Measurements from ENCODE around the gene DNAH10.

DNAH10 gene

GRCh38 chr12:123839826-123840225, 77.7 kb downstream of the DNAH10 start:
- H3K27ac ChIP-seq = no peak overlapping the region
- no peak for DNase-seq (ENCODE audit: low spot score)
- no peak for TF ChIP-seq CTCF (IDR thresholded peaks at IDR 0.05)
- H3K4me3 ChIP-seq = no peak overlapping the region

GRCh38 chr12:123840765-123841425, 78.8 kb downstream of the DNAH10 start:
- DNase-seq (ENCODE audit: low spot score) = no peak
- no peak overlapping the region for H3K4me3 ChIP-seq
- no peak overlapping the region for H3K27ac ChIP-seq
- no peak for TF ChIP-seq CTCF (IDR thresholded peaks at IDR 0.05)

GRCh38 chr12:123843912-123844748, 82.0 kb downstream of the DNAH10 start:
- no peak overlapping the region for H3K4me3 ChIP-seq
- no peak for DNase-seq (ENCODE audit: low spot score)
- TF ChIP-seq CTCF (IDR thresholded peaks at IDR 0.05) = no peak
- H3K27ac ChIP-seq = no peak overlapping the region

- Histone ChIP-seq H3K27ac (no peak overlapping the region), H3K4me3 (no peak overlapping the region)
- TF ChIP-seq CTCF (IDR thresholded peaks at IDR 0.05) = no peak
- DNase-seq (ENCODE audit: low spot score) = peak; percentile 22
Measured at GRCh38 chr12:123845881-123846280, 83.8 kb downstream of the DNAH10 start.

- DNase-seq (ENCODE audit: low spot score) = no peak
- no peak for TF ChIP-seq CTCF (IDR thresholded peaks at IDR 0.05)
- H3K27ac ChIP-seq = no peak overlapping the region
- no peak overlapping the region for H3K4me3 ChIP-seq
Measured at GRCh38 chr12:123846340-123846739, 84.2 kb downstream of the DNAH10 start.

DNA sequence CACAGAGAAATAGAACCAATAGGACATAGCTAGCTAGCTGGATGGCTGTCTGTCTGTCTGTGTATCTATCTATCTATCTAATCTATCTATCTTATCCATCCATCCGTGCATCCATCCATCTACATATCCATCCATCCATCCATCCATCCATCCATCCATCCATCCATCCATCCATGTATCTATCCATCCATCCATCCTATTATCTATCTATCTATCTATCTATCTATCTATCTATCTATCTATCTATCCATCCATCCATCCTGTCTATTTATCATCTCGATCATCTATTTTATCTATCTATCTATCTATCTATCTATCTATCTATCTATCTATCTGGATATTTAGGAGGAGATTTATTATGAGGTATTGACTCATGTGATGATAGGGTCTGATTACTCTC, 84.9 kb downstream of the DNAH10 start:
- TF ChIP-seq CTCF (IDR thresholded peaks at IDR 0.05) = no peak
- DNase-seq (ENCODE audit: low spot score) = no peak
- no peak overlapping the region for H3K27ac ChIP-seq
- H3K4me3 ChIP-seq = no peak overlapping the region

- Histone ChIP-seq H3K4me3 (no peak overlapping the region), H3K27ac (no peak overlapping the region)
- no peak for TF ChIP-seq CTCF (IDR thresholded peaks at IDR 0.05)
- peak; percentile 55 for DNase-seq (ENCODE audit: low spot score)
Measured at GRCh38 chr12:123847876-123848275, 85.8 kb downstream of the DNAH10 start.
